Measurements from ENCODE around the gene NSRP1. TPM values are rescaled to one million over a fixed set of nuclear protein-coding genes. Genes with fewer than 3 reads are reported as not detected.
"Not testable (repeated sequence)": the region's sequence is repeated elsewhere in the genome, so short reads cannot be mapped to it uniquely, and the experiment has no call there.

Gene NSRP1
- total and polyA plus RNA-seq, 4 donors = 22.3 to 33.5 (median 23.8) TPM

DNA sequence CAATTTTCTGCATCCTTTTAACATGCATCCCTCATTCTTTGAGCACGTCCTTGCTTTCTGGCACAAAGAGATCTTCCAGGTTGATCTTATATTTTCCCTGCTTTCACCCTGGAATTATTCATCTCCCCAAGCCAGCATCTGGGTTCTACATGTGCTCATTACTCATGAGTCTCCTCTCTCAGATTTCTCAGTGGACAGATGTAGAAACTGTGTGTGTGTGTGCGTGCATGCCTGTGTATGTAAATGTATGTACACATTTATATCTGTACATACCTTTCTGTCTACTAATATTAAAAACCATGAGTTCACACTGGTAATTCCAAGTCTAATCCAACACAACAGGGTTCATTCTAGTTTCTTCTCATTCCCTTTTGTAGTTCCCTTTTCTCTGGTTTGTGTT lies 41.9 kb upstream of the NSRP1 start:
- no peaks in the 10 kb centered on the region for H3K36me3 ChIP-seq (ENCODE audit: control insufficient read depth in 4 of 4, insufficient read depth in 4 of 4, low read length in 4 of 4)
- no peaks in the 10 kb centered on the region for H3K27me3 ChIP-seq (ENCODE audit: control insufficient read depth in 3 of 3, insufficient read depth in 3 of 3, low read length in 2 of 3)
- TF ChIP-seq, protein P1, sequence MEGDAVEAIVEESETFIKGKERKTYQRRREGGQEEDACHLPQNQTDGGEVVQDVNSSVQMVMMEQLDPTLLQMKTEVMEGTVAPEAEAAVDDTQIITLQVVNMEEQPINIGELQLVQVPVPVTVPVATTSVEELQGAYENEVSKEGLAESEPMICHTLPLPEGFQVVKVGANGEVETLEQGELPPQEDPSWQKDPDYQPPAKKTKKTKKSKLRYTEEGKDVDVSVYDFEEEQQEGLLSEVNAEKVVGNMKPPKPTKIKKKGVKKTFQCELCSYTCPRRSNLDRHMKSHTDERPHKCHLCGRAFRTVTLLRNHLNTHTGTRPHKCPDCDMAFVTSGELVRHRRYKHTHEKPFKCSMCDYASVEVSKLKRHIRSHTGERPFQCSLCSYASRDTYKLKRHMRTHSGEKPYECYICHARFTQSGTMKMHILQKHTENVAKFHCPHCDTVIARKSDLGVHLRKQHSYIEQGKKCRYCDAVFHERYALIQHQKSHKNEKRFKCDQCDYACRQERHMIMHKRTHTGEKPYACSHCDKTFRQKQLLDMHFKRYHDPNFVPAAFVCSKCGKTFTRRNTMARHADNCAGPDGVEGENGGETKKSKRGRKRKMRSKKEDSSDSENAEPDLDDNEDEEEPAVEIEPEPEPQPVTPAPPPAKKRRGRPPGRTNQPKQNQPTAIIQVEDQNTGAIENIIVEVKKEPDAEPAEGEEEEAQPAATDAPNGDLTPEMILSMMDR (IDR thresholded peaks at IDR 0.05; ENCODE audit: control extremely low read depth, extremely low read depth) = no peak
- no peak overlapping the region for H3K9ac ChIP-seq (ENCODE audit: insufficient read depth in 1 of 2, low read length in 2 of 2)
- no peak overlapping the region for H3K27ac ChIP-seq (ENCODE audit: low read depth in 1 of 2, low read length in 1 of 2)
- H3K9me3 ChIP-seq (ENCODE audit: control insufficient read depth in 4 of 4, insufficient read depth in 3 of 4, low read length in 3 of 4) = peaks cover 0 to 5% (median 0%) of the 10 kb centered on the region in 4 donors
- no peaks in the 10 kb centered on the region for H3K4me1 ChIP-seq (ENCODE audit: control insufficient read depth in 5 of 5, insufficient read depth in 5 of 5, low read length in 5 of 5)
- 93 to 96% methylated on average over 2 of the region's 2 CpGs for WGBS, 2 donors
- H3K4me3 ChIP-seq = no peak overlapping the region
- ATAC-seq (ENCODE audit: insufficient read depth, low FRiP score) (no peak), DNase-seq (no peak)

DNA sequence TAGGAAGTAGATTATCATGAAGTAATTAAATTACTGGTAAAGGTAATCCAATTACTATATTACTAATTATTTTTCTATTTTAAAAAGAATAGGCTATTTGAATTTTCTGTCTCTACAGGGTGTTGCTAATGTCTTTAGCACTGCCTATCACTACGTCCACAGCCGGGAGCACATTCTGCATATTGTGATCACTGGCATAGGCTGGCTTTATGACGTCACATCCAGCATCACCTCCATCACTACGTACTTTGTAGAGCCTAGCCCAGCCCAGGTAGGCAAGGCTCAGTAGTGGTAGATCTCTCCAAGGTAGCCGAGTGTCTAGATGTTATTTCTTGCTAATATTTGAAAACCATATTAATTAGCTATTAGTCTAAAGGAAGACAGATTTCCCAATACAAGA lies 33.8 kb upstream of the NSRP1 start:
- no peak for DNase-seq
- no peak overlapping the region for H3K27ac ChIP-seq (ENCODE audit: low read depth in 1 of 2, low read length in 1 of 2)
- TF ChIP-seq, protein P1 (IDR thresholded peaks at IDR 0.05; ENCODE audit: control extremely low read depth, extremely low read depth) = no peak
- no peak overlapping the region for H3K4me3 ChIP-seq
- no peaks in the 10 kb centered on the region for H3K9me3 ChIP-seq (ENCODE audit: control insufficient read depth in 4 of 4, insufficient read depth in 3 of 4, low read length in 3 of 4)
- 94 to 95% methylated on average over 5 of the region's 5 CpGs for WGBS, 2 donors
- no peaks in the 10 kb centered on the region for H3K27me3 ChIP-seq (ENCODE audit: control insufficient read depth in 3 of 3, insufficient read depth in 3 of 3, low read length in 2 of 3)
- no peaks in the 10 kb centered on the region for H3K36me3 ChIP-seq (ENCODE audit: control insufficient read depth in 4 of 4, insufficient read depth in 4 of 4, low read length in 4 of 4)
- no peak for ATAC-seq (ENCODE audit: insufficient read depth, low FRiP score)
- no peaks in the 10 kb centered on the region for H3K4me1 ChIP-seq (ENCODE audit: control insufficient read depth in 5 of 5, insufficient read depth in 5 of 5, low read length in 5 of 5)
- H3K9ac ChIP-seq (ENCODE audit: insufficient read depth in 1 of 2, low read length in 2 of 2) = no peak overlapping the region

DNA sequence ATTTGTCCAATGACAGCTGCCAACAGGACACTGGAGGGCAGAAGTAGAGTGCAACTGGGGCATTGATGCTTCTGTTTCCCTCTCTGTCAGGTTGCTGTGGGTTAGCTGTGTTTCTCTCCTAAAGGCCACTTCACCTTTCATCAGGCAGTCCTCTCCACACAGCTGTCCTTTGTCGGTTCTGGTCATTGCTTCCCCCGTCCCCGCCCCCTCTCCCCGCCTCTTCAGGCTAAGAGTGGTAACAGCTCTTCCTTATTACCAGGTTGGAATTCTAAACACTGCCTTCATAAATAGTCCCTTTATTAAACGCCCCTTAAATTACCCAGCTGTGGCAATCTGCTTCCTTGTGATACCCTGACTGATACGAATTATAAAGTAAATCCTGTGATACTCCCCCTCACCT lies 31.8 kb upstream of the NSRP1 start:
- H3K36me3 ChIP-seq (ENCODE audit: control insufficient read depth in 4 of 4, insufficient read depth in 4 of 4, low read length in 4 of 4) = no peaks in the 10 kb centered on the region
- no peak for ATAC-seq (ENCODE audit: insufficient read depth, low FRiP score)
- 37 to 64% methylated on average over 6 of the region's 6 CpGs for WGBS, 2 donors
- no peak for DNase-seq
- H3K4me3 ChIP-seq = no peak overlapping the region
- no peaks in the 10 kb centered on the region for H3K4me1 ChIP-seq (ENCODE audit: control insufficient read depth in 5 of 5, insufficient read depth in 5 of 5, low read length in 5 of 5)
- no peak overlapping the region for H3K9ac ChIP-seq (ENCODE audit: insufficient read depth in 1 of 2, low read length in 2 of 2)
- TF ChIP-seq, protein P1 (IDR thresholded peaks at IDR 0.05; ENCODE audit: control extremely low read depth, extremely low read depth) = no peak
- H3K27me3 ChIP-seq (ENCODE audit: control insufficient read depth in 3 of 3, insufficient read depth in 3 of 3, low read length in 2 of 3) = no peaks in the 10 kb centered on the region
- H3K27ac ChIP-seq (ENCODE audit: low read depth in 1 of 2, low read length in 1 of 2) = no peak overlapping the region
- no peaks in the 10 kb centered on the region for H3K9me3 ChIP-seq (ENCODE audit: control insufficient read depth in 4 of 4, insufficient read depth in 3 of 4, low read length in 3 of 4)

DNA sequence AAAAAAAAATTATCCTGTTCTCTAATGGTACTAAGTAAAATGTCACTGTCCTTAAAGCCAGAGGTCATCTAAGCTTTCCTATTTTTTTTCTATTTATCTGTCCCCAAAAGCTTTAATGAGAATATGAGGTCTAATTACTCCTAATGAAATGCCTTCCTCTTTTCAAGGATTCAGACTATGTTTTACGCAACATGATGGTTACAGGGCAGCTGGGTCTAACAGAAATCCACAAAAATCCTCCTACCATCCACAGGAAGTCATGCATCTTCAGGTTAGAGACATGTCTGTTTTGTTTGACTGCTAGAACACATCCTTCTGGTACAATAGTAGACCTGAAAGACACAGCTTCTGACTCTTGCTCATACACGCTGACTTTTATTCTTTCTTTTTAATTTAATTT lies 29.7 kb upstream of the NSRP1 start:
- no peaks in the 10 kb centered on the region for H3K9me3 ChIP-seq (ENCODE audit: control insufficient read depth in 4 of 4, insufficient read depth in 3 of 4, low read length in 3 of 4)
- no peaks in the 10 kb centered on the region for H3K27me3 ChIP-seq (ENCODE audit: control insufficient read depth in 3 of 3, insufficient read depth in 3 of 3, low read length in 2 of 3)
- WGBS, 2 donors = 57 to 82% methylated on average over 2 of the region's 2 CpGs
- peaks cover 0 to 2% (median 0%) of the 10 kb centered on the region in 5 donors for H3K4me1 ChIP-seq (ENCODE audit: control insufficient read depth in 5 of 5, insufficient read depth in 5 of 5, low read length in 5 of 5)
- no peak overlapping the region for H3K9ac ChIP-seq (ENCODE audit: insufficient read depth in 1 of 2, low read length in 2 of 2)
- DNase-seq = no peak
- no peak overlapping the region for H3K27ac ChIP-seq (ENCODE audit: low read depth in 1 of 2, low read length in 1 of 2)
- no peak for ATAC-seq (ENCODE audit: insufficient read depth, low FRiP score)
- no peak overlapping the region for H3K4me3 ChIP-seq
- TF ChIP-seq, protein P1 (IDR thresholded peaks at IDR 0.05; ENCODE audit: control extremely low read depth, extremely low read depth) = no peak
- no peaks in the 10 kb centered on the region for H3K36me3 ChIP-seq (ENCODE audit: control insufficient read depth in 4 of 4, insufficient read depth in 4 of 4, low read length in 4 of 4)

DNA sequence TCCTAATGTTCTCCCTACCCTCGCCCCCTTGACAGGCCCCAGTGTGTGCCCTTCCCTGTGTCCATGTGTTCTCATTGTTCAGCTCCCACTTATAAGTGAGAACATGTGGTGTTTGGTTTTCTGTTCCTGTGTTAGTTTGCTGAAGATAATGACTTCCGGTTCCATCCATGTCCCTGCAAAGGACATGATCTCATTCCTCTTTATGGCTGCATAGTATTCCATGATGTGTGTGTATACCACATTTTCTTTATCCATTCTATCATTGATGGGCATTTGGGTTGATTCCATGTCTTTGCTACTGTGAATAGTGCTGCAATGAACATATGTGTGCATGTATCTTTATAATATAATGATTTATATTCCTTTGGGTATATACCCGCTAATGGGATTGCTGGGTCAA lies 29.2 kb upstream of the NSRP1 start:
- ATAC-seq (ENCODE audit: insufficient read depth, low FRiP score) = not testable (repeated sequence)

More for the DNA sequence above, 29.2 kb upstream of the NSRP1 start:
- H3K27me3 ChIP-seq (ENCODE audit: control insufficient read depth in 3 of 3, insufficient read depth in 3 of 3, low read length in 2 of 3); H3K9ac ChIP-seq (ENCODE audit: insufficient read depth in 1 of 2, low read length in 2 of 2); H3K4me3 ChIP-seq; DNase-seq; H3K36me3 ChIP-seq (ENCODE audit: control insufficient read depth in 4 of 4, insufficient read depth in 4 of 4, low read length in 4 of 4); H3K27ac ChIP-seq (ENCODE audit: low read depth in 1 of 2, low read length in 1 of 2); H3K4me1 ChIP-seq (ENCODE audit: control insufficient read depth in 5 of 5, insufficient read depth in 5 of 5, low read length in 5 of 5); H3K9me3 ChIP-seq (ENCODE audit: control insufficient read depth in 4 of 4, insufficient read depth in 3 of 4, low read length in 3 of 4): not testable (repeated sequence)
- 85 to 89% methylated on average over 3 of the region's 3 CpGs for WGBS, 2 donors
